ENCODE measurements around the gene SLC6A4.
"Not testable (repeated sequence)": the region's sequence is repeated elsewhere in the genome, so short reads cannot be mapped to it uniquely, and the experiment has no call there.

The SLC6A4 gene

GRCh38 chr17:30238387-30239088 is 3.0 kb upstream of the SLC6A4 start:
- DNase-seq: no peak

DNA sequence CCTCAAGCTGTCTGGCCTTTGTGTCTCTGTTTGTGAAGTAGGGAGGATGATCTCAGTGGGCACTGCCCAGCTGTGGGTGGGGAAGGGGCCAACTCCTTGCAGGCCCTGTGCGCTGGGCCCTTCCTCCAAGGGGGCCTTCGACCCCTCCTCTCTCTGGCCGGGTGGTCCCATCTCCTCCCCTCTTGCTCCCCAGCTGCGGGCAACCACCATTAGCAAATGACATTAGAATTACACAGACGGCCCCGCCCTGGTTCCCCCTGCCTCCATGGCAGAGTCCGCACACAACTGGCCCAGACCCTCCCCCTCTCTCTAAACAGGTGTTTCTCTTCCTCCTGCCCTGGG is 2.5 kb upstream of the SLC6A4 start:
- DNase-seq: no peak

DNA sequence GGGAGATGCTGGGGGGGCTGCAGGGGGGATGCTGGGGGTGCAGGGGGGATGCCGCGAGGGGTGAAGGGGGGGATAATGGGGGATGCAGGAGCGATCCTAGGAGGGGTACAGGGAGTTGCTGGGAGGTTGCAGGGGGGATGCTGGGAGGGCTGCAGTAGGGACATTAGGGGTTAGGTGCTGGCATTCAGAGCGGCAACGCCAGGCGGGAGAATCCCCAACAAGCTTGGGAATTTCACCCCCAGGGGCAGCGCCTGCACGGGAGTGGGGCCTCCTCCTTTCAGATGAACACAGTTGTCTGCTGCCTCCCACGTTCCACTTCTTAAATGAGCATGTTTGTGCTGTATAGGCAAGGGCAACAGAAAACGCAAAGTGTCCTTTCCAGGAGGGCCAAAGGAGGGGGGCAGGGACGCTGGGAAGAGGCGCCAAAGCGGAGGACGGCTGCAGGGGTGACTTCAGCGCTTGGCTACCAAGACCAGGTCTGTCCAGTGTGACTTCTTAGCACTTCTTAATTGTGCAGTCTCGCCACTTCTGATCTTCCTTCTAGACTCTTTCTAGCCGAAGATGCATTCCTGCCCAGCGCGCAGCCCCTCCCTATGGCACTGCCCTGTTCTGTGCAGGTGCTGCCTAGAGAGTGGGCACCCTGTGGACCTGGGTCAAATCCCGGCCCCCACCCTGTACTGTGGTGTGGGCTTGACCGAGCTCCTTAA is 2.0 kb upstream of the SLC6A4 start:
- DNase-seq: no peak

- peak in 19 of 56 donors; percentile 1 to 42 (median 19) for DNase-seq
Observed at GRCh38 chr17:30236766-30237165, 1.3 kb upstream of the SLC6A4 start.

GRCh38 chr17:30236297-30236624 is 764 bp upstream of the SLC6A4 start:
- no peak for DNase-seq

- DNase-seq: no peak
Observed at GRCh38 chr17:30234964-30235363, 533 bp downstream of the SLC6A4 start.

DNA sequence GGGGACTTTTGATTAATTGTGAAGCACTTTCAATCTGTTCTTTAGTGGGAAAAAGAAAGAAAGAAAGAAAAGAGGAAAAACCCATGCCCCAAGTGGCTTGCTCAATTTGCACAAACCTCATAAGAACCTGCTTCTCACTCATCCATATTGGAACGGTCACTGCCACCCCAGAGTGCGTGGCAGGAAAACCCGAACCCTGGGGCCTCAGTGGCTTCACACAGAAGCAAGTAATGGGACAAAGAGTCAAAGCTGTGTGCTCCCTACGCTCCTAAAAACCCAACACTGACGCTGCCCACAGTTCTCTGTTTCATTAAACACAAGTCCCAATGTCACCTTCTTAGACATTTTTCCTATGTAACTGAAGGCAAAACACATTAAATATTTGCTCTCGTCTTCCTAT is 1.2 kb downstream of the SLC6A4 start:
- no peak for DNase-seq

DNA sequence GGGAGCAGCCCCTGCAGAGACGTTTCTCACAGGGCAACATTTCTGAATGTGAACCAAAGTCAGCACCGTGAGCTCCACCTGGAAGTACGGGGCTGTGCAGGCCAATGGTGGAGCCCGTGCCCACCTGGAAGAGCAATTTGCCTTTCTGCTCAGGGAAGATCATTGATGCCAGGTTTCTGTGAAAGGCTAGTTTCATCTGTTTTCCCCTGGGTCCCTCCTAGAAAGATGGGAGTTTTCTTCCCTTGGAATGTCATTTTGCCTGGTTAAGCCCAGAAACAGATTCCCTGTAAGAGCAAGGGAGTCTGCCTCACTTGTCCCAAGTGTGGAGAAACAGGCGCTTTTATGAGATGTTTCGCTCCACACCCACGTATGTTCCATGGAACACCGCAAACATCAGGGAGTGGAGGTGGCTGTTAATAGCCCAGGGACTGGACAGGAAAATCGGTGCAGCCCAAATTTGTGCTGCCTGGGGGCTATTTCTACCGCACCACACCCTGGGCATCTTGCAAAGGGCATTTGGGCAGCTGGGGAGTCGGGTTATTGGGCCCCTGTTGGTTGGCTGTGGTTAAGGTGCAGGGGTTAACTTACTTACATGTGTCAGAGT is 2.6 kb downstream of the SLC6A4 start:
- no peak for DNase-seq

GRCh38 chr17:30232015-30232823 is 3.3 kb downstream of the SLC6A4 start:
- DNase-seq: no peak

DNA sequence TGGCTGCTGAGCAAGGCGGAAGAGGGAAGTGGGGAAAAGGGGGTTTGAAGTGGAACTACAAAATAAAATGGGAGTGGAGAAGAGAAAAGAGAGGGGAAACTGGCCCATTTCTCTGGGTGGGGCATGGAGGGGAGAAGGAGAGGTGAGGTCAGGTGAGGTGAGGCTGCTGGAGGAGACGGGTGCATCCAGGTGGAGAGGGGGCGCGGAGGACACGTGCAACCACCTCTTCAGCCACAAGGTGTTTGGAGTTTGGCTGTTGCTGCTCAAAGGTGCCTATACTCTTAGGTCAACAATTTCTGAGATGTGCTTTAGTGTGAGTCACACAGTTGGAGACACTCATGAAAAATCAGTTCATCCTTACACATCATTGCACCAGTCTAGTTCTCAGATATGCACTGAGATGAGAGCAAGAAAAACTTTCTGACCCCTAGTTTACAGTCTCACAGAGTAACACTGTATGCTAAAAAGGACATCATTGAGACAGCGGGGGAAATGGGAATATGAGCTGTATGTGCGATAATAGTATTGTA is 4.8 kb downstream of the SLC6A4 start:
- DNase-seq: no peak

DNA sequence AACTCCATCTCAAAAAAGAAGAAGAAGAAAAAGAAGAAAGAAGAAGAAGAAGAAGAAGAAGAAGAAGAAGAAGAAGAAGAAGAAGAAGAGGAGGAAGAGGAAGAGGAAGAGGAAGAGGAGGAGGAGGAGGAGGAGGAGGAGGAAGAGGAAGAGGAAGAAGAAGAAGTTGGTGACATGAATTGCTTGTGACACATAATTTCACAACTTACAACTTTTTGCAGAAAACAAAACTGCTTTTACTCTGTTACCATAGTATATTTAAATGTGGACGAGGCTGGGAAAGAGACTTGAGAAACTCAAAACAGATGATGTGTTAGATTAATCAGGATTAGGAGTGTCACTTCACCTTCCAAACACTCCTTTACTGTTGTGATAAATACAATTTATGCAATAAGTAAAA is 5.5 kb downstream of the SLC6A4 start:
- not testable (repeated sequence) for DNase-seq

- no peak for DNase-seq
Observed at GRCh38 chr17:30229012-30229411, 6.5 kb downstream of the SLC6A4 start.

DNA sequence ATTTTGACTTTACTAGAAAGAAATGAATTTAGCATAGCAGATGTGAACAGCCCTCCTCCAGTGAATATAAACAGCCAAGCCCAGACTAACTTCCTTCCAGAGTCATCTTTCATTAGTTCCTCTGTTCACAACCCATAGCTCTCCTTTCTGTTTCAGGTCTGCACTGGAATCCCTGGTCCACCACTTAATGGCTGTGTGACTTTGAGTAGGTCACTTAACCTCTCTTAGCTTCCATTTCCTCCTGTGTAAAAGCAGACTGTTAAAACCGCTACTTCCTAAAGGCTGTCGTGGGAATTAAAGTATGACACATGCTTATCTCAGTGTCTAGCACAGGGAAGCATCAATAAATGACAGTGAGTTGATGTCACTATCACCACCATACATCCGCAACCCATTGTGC is 7.5 kb downstream of the SLC6A4 start:
- DNase-seq: no peak

GRCh38 chr17:30226878-30227277 is 8.6 kb downstream of the SLC6A4 start:
- no peak for DNase-seq

DNA sequence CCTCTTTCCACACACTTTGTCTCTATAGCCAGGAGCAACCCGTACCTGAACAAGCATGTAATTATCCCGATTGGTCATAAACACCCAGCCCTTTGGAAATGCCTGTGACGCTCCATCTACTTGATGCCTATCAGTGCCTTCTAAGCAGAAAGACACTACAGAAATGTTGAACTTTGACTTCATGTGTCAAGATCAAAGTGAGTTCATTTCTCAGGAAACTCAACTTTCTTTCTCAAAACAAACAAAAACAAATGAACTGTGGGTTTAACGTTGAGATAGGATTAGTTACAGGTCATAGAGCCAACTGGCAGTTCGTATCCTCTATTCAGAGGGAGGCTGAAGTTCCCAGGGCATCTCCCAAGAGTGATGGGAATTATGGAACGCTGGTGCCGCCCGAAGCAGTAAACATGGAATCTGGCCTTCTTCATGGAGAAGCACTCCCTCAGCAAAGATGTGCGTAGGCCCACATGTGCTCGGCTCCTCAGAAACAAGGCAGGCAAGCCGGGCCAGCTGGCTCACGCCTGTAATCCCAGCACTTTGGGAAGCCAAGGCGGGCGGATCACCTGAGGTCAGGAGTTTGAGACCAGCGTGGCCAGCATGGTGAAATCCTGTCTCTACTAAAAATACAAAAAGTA is 9.5 kb downstream of the SLC6A4 start:
- no peak for DNase-seq

GRCh38 chr17:30225112-30225511 is 10.4 kb downstream of the SLC6A4 start:
- no peak for DNase-seq

- no peak for DNase-seq
Observed at GRCh38 chr17:30224419-30224960, 11.0 kb downstream of the SLC6A4 start.

DNA sequence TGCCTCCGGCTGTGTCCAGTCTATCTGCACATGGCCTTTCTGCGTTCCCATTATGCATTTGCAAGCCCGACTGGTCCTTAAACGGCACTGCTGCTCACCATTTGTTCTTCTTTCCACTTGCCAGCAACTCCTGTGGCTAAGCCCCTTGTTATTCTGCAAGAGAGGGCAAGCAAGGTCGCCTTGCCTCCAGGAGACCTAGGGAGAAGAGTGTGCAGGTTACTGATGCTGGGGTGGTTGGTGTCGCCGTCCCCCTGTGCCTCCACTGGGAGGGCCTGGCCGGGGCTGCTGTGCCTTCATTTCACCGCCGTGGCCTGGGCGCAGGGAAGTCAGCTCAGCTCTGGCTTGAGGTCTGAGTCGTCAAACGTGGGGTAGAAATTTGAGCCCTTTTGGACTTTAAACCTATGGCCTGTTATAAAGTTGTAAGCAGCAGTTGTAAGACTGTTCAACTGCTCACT is 12.7 kb downstream of the SLC6A4 start:
- DNase-seq: no peak

DNA sequence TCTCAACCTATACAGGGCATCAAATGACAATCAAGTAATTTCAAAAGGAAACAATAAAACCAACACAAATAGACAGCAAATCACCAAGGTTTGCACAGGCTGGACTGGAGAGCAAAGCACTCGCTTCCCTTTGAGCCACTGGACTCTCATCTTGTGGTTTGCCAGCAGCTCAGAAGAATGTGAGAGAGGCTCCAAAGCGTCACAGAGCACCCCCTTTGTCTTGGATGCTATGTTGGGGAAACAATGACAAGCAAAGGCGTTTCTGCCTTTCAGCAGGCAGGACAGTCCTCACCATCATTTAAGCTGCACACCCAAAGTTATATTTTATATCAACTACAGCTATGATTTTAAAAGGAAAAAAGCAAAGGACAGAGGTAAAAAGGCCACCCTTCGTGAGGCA is 13.2 kb downstream of the SLC6A4 start:
- no peak for DNase-seq

GRCh38 chr17:30221346-30221745 is 14.2 kb downstream of the SLC6A4 start:
- no peak for DNase-seq

GRCh38 chr17:30220414-30220813 is 15.1 kb downstream of the SLC6A4 start:
- no peak for DNase-seq
